Breast epithelium (tissue), 4 donors: ENCODE measurements around the gene ZIC2. TPM values are rescaled to one million over a fixed set of nuclear protein-coding genes. Genes with fewer than 3 reads are reported as not detected.

Experiments
- DNase-seq, 2 donors: peaks; one replicate each; pipeline ENCODE4 v3.0.0-alpha.2; 2019; ENCODE audit warnings: low spot score in 2 of 2
- H3K27ac ChIP-seq, 2 donors: fragments of 200-600 bp; sonication (generic) in 1 of 2; one replicate each; pipeline ENCODE4 v1.5.1; 2016 to 2019; ENCODE audit warnings: mild to moderate bottlenecking in 1 of 2
- H3K27me3 ChIP-seq, 2 donors: fragments of 200-600 bp; sonication (generic) in 1 of 2; one replicate each; pipeline versions ENCODE4 v1.5.1 to v1.6.0; 2017 to 2019; ENCODE audit warnings: control low read depth in 1 of 2, mild to moderate bottlenecking in 1 of 2
- H3K36me3 ChIP-seq: fragments of 200-600 bp; one replicate; pipeline ENCODE4 v1.5.1; 2019
- H3K4me1 ChIP-seq, 2 donors: fragments of 200-600 bp; sonication (generic); one replicate each; pipeline ENCODE4 v1.5.1; 2016 to 2019; ENCODE audit warnings: control low read depth in 1 of 2
- H3K4me3 ChIP-seq, 3 donors: fragments of 200-600 bp; sonication (generic); 1 replicate in 2 of 3; 2 replicates in 1 of 3; pipeline ENCODE4 v1.5.1; 2016 to 2019; ENCODE audit warnings: mild to moderate bottlenecking in 3 of 3, moderate library complexity in 2 of 3
- H3K9me3 ChIP-seq, 2 donors: fragments of 200-600 bp; sonication (generic) in 1 of 2; one replicate each; pipeline ENCODE4 v1.5.1; 2016 to 2019; ENCODE audit warnings: control low read depth in 1 of 2
- POLR2A ChIP-seq: fragments of 450-650 bp; IDR thresholded peaks from one replicate; pipeline ENCODE4 v1.6.1; 2016; ENCODE audit warnings: antibody characterized with exemption, mild to moderate bottlenecking, moderate library complexity
- POLR2AphosphoS5 ChIP-seq, 3 donors: sonication (generic); formaldehyde crosslinking; IDR thresholded peaks; one replicate each; pipeline ENCODE4 v1.6.1; 2017; ENCODE audit warnings: antibody characterized with exemption in 3 of 3
- intact Hi-C: fragments of 100-400 bp; cut with DNase I; formaldehyde crosslinking; loops from one replicate; pipeline ENCODE4 v1.15.1; 2023; ENCODE audit warnings: low total_unique reads
- total RNA-seq, 3 donors: library from RNA; depleted of rRNA; stranded (reverse); fragments of >200 nt; gene quantifications; one replicate each; pipeline ENCODE4 v1.1.0, GENCODE V29; 2016
- TF ChIP-seq, protein P1 (sequence below), 3 donors: fragments of 450-650 bp; IDR thresholded peaks; one replicate each; pipeline ENCODE4 v1.5.1; 2016 to 2017; ENCODE audit warnings: antibody characterized with exemption in 3 of 3, mild to moderate bottlenecking in 3 of 3, moderate library complexity in 3 of 3

ZIC2 gene
- total RNA-seq, 3 donors from 2014 or later = 0.15 TPM; not detected in 2

DNA sequence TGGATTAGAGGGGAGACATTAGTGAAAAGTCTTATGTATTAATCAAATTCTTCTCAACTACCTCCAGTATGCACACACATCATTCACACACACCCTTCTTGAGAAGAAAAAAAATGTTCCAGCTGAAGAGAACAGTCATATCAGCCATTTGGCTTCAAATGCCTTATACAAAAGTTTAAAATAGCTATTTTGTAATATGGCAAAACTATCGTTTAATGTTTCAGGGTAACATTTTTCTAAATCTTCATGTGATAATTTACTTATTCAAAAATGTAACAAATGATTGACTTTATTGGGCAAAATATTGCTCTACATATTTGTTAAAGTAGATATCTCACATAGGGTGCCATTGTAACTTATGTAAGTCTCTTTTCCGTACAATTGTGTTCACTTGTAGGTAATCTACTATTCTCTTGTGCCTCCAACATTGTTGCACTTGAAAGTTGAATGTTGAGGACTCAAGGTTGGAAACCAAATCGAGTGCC is 13.6 kb downstream of the ZIC2 start:
- TF ChIP-seq POLR2A (no peak), POLR2AphosphoS5 (IDR thresholded peaks at IDR 0.05) (no peak)
- TF ChIP-seq, protein P1, sequence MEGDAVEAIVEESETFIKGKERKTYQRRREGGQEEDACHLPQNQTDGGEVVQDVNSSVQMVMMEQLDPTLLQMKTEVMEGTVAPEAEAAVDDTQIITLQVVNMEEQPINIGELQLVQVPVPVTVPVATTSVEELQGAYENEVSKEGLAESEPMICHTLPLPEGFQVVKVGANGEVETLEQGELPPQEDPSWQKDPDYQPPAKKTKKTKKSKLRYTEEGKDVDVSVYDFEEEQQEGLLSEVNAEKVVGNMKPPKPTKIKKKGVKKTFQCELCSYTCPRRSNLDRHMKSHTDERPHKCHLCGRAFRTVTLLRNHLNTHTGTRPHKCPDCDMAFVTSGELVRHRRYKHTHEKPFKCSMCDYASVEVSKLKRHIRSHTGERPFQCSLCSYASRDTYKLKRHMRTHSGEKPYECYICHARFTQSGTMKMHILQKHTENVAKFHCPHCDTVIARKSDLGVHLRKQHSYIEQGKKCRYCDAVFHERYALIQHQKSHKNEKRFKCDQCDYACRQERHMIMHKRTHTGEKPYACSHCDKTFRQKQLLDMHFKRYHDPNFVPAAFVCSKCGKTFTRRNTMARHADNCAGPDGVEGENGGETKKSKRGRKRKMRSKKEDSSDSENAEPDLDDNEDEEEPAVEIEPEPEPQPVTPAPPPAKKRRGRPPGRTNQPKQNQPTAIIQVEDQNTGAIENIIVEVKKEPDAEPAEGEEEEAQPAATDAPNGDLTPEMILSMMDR (IDR thresholded peaks at IDR 0.05) = no peak
- H3K4me1 ChIP-seq = no peaks in the 10 kb centered on the region
- no peak overlapping the region for H3K4me3 ChIP-seq
- no peaks in the 10 kb centered on the region for H3K9me3 ChIP-seq
- no peaks in the 10 kb centered on the region for H3K36me3 ChIP-seq
- intact Hi-C loops = no loop called here
- no peak for DNase-seq
- H3K27ac ChIP-seq = no peak overlapping the region
- H3K27me3 ChIP-seq = peaks cover 12 to 89% of the 10 kb centered on the region in 2 donors

DNA sequence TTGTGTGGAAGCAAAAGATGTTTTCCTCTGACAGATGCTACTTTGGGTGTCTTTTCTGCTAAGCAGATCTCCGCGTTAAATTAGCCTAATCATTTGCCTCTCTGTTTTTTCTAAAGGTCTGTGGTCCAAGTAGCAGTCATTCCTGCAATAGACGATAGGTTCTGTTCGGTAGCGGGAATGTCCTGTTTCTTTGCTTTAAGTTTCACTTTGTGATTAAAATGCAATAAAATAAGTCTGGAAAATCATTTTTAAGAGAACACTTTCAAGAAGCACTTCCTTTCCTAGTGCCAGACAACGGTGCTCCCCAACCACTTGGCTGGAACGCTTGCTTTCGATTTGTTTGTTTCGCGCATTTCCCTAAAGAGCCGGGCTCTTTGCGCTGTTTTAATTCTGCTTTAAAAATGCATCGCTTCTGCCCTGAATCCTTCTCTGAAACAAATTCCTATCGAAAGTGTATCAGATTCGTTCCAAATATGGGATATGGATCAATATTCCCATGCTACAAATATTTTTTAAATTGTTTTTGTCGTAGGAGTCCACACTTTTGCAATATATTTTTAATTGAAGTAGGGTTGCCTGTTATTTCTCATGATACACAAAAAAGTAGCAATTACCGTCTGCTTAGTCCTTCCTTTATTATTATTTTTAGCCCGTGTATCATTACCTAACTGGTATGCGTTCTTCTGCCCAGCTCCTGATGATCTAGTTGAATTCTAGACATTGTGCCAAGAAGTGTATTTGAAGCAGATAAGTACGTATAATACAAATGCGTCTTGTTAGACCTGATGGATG is 14.2 kb downstream of the ZIC2 start:
- no peaks in the 10 kb centered on the region for H3K9me3 ChIP-seq
- H3K4me1 ChIP-seq = no peaks in the 10 kb centered on the region
- H3K27ac ChIP-seq = no peak overlapping the region
- peaks cover 11 to 86% of the 10 kb centered on the region in 2 donors for H3K27me3 ChIP-seq
- peak; percentile 10 to 59 (median 15) for TF ChIP-seq POLR2AphosphoS5 (IDR thresholded peaks at IDR 0.05)
- TF ChIP-seq POLR2A = no peak
- intact Hi-C loops = no loop called here
- H3K36me3 ChIP-seq = no peaks in the 10 kb centered on the region
- H3K4me3 ChIP-seq = no peak overlapping the region
- no peak for DNase-seq

DNA sequence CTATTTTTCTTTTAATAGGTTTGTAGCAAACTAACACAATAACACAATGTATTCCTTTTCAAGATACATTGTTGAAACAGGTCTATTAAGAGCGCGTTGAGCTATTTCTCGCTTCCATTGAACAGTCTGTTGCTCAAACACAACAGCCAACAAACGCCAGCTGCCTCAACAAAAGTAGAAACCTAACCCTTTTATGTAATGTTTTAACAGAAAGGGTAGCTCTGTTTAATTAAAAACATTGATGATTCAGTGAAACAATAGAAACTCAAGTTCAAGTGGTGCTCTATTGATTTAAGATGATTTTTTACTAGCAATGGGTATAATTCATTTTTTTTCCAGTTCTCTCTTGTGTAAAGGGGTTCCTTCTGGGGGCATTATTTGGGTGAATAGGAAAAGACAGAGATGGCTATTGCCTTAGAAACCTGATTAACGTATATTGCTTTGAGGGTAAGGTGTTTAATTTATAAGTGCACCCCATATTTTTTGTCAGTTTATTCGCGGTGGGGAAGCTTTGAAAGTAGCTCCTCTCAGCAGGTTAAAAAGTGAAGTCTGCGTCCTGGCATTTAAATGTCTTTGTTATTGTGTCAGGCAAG is 14.9 kb downstream of the ZIC2 start:
- H3K36me3 ChIP-seq = no peaks in the 10 kb centered on the region
- intact Hi-C loops = no loop called here
- H3K4me3 ChIP-seq = no peak overlapping the region
- no peaks in the 10 kb centered on the region for H3K9me3 ChIP-seq
- no peak for DNase-seq
- no peak overlapping the region for H3K27ac ChIP-seq
- H3K4me1 ChIP-seq = no peaks in the 10 kb centered on the region
- H3K27me3 ChIP-seq = peaks cover 7 to 84% of the 10 kb centered on the region in 2 donors
- no peak for TF ChIP-seq POLR2AphosphoS5 (IDR thresholded peaks at IDR 0.05)
- TF ChIP-seq, protein P1 (IDR thresholded peaks at IDR 0.05) = no peak
- no peak for TF ChIP-seq POLR2A

DNA sequence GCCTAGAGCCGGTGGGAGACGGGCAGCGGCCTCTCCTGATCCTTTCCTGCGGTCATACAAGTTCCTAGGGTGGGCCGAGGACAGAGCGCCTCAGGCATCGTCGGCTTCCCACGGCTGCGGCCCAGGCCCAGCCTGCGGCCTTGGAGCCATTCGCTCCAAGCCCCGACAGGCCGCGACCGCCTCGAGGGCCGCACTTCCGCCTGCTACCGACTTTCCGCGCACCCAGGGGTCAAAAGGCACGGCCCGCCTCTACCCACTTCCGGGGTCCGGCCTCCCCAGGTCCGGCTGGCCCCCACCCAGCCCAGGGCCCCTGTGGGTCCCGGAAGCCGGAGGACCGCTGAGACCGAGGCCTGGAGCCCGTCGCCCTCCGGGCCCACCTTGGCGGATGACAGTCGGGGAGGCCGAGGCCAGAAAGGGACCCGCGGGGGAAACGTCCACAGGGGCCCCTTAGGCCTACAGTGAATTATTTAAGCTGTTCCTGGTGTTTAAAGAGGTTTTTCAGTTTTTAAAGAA is 16.2 kb downstream of the ZIC2 start:
- TF ChIP-seq POLR2A = no peak
- TF ChIP-seq POLR2AphosphoS5 (IDR thresholded peaks at IDR 0.05) = no peak
- TF ChIP-seq, protein P1 (IDR thresholded peaks at IDR 0.05) = no peak
- intact Hi-C loops = no loop called here
- H3K4me3 ChIP-seq = no peak overlapping the region
- no peaks in the 10 kb centered on the region for H3K36me3 ChIP-seq
- no peaks in the 10 kb centered on the region for H3K4me1 ChIP-seq
- no peak overlapping the region for H3K27ac ChIP-seq
- H3K9me3 ChIP-seq = no peaks in the 10 kb centered on the region
- peaks cover 7 to 77% of the 10 kb centered on the region in 2 donors for H3K27me3 ChIP-seq
- no peak for DNase-seq

DNA sequence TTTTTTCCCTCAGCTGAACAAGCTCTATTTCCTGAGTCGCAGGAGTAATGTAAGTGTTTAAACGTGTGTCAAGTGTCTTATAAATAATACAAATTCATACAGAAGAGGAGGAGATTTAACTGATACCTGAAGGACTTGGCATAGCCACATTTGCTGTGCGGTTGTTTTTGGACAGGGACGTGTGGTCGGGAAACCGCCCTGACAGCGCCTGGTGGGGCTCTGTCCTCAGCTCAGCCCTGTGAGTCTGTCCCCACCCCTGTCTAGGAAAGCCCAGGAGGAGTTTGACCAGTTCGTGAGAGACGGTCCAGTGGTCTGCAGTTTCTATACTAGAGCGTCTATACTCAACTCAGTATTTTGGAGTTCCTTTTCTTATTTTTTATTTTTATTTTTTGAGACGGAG is 16.7 kb downstream of the ZIC2 start:
- H3K9me3 ChIP-seq = no peaks in the 10 kb centered on the region
- TF ChIP-seq POLR2AphosphoS5 (IDR thresholded peaks at IDR 0.05) (no peak), POLR2A (no peak)
- TF ChIP-seq, protein P1 (IDR thresholded peaks at IDR 0.05) = no peak
- H3K27ac ChIP-seq = no peak overlapping the region
- peaks cover 7 to 77% of the 10 kb centered on the region in 2 donors for H3K27me3 ChIP-seq
- no peak overlapping the region for H3K4me3 ChIP-seq
- no peaks in the 10 kb centered on the region for H3K36me3 ChIP-seq
- DNase-seq = no peak
- intact Hi-C loops = no loop called here
- H3K4me1 ChIP-seq = no peaks in the 10 kb centered on the region
